DMS79 (cell line): ENCODE measurements around the gene SPG7.

ENCODE experiments used
- DNase-seq: peaks from one replicate; lab custom pipeline; 2025; lab: John Stamatoyannopoulos, UW

Gene SPG7

DNA sequence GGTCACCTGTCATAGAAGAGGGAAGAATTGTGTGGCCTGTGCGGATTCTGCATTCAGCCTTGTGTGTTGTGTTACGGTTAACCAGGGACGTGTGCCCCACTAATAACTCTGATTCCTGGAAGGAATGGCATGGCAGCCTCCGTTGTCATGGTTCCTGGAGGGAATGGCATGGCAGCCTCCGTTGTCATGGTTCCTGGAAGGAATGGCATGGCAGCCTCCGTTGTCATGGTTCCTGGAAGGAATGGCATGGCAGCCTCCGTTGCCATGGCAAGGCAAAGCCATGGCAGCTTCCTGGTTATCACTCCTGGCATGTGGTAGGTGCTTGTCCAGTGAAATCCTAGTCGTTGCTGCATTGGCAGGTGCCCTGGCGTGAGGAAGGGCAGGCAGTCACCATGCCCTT is 8.9 kb downstream of the SPG7 start:
- DNase-seq: no peak

GRCh38 chr16:89519881-89520280 is 11.7 kb downstream of the SPG7 start:
- DNase-seq: no peak

GRCh38 chr16:89522287-89522686 is 14.1 kb downstream of the SPG7 start:
- no peak for DNase-seq

- DNase-seq: no peak
These were observed 15.6 kb downstream of the SPG7 start for GRCh38 chr16:89523680-89524344.

DNA sequence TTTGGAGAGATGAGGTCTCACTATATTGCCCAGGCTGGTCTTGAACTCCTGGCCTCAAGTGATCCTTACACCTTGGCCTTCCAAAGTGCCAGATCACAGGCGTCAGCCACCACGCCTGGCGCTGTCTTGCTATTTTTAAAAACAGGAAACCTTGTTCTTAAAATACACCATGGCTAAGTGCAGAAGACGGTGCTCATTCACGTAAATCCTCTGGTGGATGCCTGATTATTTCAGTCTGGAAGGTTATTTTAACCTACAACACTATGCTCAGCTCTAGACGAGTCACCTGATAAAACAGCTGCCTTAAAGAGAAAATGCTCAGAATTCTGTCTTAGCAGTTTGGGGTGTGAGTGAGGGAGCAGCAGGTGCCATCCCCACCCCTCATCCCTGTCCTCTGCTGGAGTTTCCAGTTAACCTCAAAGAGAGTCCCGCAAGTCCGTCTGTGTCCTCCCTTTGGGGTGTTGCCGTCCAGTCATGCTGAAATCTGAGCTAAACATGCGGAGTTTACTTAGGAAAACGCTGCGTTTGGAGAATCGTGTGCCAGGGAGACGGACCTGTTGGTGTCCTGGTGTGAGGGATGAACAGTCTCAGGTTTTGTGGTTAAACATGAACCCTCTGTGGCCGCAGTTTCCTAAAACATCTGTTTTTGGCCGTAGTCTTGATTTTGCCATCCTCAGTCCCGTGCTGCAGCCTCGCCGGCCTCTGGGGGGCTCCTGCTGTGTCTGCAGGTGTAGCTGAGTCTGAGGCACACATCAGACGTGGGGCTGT is 17.1 kb downstream of the SPG7 start:
- DNase-seq: no peak

DNA sequence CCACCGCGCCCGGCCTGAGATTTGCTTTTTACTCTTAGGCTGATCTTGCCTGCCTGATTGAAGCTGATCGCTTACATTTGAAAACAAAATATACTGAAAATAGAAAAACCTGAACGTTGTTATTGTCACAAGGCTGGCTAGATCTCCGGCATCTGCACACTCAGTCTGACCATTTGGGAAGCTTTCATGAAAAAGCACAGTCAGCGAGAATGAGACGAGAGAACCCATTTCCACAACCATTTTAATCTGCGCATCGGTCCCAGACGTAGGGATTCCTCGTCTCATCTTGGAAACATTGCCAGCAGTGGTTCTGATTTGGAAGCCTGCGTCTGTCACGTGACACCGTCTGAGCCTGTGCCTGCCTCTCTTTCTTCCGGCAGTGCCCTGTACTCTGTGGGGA is 20.9 kb downstream of the SPG7 start:
- DNase-seq: no peak

DNA sequence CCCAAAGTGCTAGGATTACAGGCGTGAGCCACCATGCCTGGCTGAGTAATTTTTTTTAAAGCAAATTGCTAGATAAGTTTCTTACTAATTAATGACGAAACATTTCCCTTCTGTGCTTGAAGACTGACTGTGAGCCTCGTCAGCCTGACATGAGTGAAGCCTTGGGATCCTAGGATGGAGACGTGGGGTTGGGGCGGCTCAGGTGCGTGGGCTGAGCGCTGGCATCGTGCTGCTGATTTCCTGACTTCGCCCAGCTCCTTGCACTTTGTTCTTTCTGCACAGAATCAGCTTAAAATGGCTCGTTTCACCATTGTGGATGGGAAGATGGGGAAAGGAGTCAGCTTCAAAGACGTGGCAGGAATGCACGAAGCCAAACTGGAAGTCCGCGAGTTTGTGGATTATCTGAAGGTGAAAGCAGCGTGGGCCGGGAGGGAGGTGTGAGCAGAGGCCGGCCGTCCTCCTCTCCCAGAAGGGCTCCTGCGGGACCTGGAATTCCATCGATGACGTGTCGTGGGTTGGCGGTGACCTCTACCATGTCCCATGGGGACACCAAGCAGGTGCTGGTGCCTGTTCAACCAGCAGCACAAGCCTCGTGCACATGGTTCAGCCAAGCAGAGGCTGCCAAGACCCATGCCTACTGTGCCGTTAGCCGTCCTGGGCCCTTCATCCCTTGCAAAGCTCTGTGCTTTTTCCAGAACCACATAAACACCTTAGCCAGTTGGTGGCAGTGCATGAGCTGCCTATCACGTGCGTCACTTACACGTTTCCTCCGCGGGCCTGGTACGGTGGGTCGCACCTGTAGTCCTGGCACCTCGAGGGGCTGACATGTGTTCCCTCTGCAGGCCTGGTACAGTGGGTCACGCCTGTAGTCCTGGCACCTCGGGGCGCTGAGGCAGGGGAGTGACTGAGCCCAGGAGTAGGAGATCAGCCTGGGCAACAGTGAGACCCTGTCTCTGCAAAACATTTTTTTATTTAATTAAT is 22.5 kb downstream of the SPG7 start:
- no peak for DNase-seq

- DNase-seq: no peak
These were observed 23.8 kb downstream of the SPG7 start for GRCh38 chr16:89531821-89532526.

GRCh38 chr16:89534252-89534756 is 26.1 kb downstream of the SPG7 start:
- DNase-seq: no peak

DNA sequence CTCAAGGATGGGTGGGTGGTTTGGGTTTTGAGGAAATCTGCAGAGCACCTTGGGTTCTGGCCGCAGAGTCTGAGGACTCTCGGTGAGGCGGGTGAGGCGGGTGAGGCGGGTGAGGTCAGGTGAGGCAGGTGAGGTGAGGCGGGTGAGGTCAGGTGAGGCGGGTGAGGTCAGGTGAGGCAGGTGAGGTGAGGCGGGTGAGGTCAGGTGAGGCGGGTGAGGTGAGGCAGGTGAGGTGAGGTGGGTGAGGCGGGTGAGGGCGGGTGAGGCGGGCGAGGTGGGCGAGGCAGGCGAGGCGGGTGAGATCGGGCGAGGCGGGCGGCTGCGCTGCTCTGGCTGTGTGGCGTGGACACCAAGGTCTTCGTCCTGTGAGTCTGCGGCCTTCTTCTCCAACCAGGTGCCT is 28.2 kb downstream of the SPG7 start:
- DNase-seq: no peak

DNA sequence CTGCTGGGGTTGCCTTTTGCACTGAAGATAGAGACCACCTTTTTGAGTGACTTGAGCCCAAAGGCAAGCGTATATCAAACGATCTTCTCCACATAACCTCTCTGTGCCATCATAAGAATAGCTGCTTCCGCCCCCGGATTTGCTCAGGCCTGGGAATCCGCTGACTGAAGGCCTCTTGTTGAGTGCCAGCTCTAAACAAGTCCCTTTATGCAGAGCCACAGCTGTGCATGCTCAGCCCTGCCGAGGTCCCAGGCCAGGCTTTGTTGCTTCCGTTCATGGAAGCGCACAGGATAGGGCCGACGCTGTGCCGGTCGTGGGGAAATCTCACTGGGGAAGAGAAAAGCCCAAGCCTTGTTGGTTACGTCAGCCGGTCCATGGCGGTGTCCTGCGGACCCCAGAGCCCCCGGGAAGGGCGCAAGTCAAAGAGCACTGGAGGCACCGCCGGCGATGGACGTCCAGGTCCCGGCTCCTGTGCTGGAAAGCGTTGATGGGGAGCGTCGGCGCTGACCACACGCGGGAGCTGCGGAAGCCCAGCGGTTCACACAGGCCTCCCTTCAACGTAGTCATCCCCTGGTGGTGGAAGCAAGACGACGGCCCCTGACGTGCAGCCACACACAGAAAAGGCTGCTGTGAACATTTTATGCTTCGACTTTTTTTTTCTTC is 28.8 kb downstream of the SPG7 start:
- DNase-seq: no peak

GRCh38 chr16:89537549-89537925 is 29.3 kb downstream of the SPG7 start:
- DNase-seq: no peak

GRCh38 chr16:89538286-89538685 is 30.1 kb downstream of the SPG7 start:
- no peak for DNase-seq

DNA sequence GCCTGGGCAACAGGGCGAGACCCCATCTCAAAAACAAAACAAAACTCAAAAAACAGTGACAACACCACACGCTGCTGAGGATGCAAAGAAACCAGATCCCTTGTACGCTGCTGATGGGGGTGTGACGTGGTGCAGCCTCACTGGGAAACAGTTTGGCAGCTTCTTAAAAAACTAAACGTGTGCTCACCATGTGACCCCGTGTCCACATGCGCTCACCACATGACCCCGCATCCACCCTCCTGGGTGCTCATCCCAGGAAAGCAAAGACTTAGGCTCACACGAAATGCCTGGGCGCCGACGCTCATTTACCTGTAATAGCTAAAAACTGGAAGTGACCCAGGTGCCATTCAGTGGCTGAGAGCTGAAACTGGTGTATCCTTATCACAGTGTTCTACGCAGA is 32.4 kb downstream of the SPG7 start:
- no peak for DNase-seq

DNA sequence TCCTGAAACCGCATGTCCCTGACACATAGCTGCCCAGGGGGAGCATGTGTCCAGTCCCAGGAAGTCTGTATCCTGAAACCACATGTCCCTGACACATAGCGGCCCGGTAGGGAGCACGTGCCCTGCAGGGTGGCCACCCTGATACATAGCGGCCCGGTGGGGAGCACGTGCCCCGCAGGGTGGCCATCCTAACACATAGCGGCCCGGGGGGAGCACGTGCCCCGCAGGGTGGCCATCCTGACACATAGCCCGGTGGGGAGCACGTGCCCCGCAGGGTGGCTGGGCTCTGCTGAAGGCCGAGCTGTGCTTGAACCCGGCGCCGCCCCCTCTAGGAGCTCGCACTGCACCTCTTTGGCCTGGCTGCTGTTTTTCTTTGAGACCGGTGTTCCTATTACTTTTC is 33.6 kb downstream of the SPG7 start:
- no peak for DNase-seq

- DNase-seq: no peak
These were observed 35.9 kb downstream of the SPG7 start for GRCh38 chr16:89544113-89544512.

GRCh38 chr16:89544713-89545043 is 36.5 kb downstream of the SPG7 start:
- DNase-seq: no peak

GRCh38 chr16:89545044-89545830 is 37.0 kb downstream of the SPG7 start:
- no peak for DNase-seq

DNA sequence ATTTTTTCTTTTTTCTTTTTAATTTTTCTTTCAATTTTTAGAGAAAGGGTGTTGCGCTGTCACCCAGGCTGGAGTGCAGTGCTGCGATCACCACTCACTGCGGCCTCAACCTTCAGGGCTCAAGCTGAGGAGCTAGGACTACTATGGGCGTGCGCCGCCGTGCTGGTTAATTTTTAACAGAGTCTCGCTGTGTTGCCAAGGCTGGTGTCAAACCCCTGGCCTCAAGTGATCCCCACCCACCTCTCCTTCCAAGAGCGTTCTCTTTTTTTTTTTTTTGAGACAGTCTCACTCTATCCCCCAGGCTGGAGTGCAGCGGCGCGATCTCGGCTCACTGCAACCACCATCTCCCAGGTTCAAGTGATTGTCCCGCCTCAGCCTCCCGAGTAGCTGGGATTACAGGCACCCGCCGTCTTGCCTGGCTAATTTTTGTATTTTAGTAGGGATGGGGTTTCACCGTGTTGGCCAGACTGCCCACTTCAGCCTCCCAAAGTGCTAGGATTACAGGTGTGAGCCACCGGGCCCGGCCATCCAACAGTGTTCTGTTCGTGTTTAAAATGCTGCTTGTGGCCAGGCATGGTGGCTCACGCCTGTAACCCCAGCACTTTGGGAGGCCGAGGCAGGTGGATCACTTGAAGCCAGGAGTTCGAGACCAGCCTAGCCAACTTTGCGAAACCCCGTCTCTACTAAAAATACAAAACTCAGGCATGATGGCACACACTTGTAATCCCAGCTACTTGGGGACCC is 37.8 kb downstream of the SPG7 start:
- DNase-seq: no peak

- no peak for DNase-seq
These were observed 38.6 kb downstream of the SPG7 start for GRCh38 chr16:89546781-89547180.
